Measurements from ENCODE around the gene SLC12A9. TPM values are rescaled to one million over a fixed set of nuclear protein-coding genes. Genes with fewer than 3 reads are reported as not detected.

SLC12A9 gene
- total RNA-seq, 1 donor from 2014 or later: 39.1 TPM

DNA sequence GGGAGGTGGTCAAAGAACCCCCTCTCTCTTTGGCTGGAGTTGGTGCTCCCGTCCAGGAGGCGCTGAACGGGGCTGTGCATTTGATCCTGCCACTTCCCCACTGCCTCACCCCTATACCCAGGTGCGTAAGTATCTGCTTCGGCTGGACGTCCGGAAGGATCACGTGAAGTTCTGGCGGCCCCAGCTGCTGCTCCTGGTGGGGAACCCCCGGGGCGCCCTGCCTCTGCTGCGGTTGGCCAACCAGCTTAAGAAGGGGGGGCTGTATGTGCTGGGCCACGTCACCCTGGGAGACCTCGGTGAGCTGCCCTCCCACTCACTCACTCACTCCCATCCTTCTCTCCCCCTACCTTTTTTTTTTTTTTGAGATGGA, 9.1 kb downstream of the SLC12A9 start:
- Mint-ChIP-seq H3K9me3 (no peaks in the 10 kb centered on the region), H3K4me3 (no peak overlapping the region), H3K4me1 (peaks cover 8% of the 10 kb centered on the region), H3K36me3 (peaks cover 19% of the 10 kb centered on the region), H3K27ac (no peak overlapping the region), H3K27me3 (ENCODE audit: low read depth) (no peaks in the 10 kb centered on the region)
- TF ChIP-seq, protein P1, sequence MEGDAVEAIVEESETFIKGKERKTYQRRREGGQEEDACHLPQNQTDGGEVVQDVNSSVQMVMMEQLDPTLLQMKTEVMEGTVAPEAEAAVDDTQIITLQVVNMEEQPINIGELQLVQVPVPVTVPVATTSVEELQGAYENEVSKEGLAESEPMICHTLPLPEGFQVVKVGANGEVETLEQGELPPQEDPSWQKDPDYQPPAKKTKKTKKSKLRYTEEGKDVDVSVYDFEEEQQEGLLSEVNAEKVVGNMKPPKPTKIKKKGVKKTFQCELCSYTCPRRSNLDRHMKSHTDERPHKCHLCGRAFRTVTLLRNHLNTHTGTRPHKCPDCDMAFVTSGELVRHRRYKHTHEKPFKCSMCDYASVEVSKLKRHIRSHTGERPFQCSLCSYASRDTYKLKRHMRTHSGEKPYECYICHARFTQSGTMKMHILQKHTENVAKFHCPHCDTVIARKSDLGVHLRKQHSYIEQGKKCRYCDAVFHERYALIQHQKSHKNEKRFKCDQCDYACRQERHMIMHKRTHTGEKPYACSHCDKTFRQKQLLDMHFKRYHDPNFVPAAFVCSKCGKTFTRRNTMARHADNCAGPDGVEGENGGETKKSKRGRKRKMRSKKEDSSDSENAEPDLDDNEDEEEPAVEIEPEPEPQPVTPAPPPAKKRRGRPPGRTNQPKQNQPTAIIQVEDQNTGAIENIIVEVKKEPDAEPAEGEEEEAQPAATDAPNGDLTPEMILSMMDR (IDR thresholded peaks at IDR 0.05; ENCODE audit: unreplicated experiment): no peak
- no peak for DNase-seq (ENCODE audit: low spot score in 2 of 2, unreplicated experiment in 2 of 2)

GRCh38 chr7:100863406-100863950, 11.0 kb downstream of the SLC12A9 start:
- Mint-ChIP-seq H3K4me3 (no peak overlapping the region), H3K36me3 (peaks cover 17% of the 10 kb centered on the region), H3K4me1 (peaks cover 10% of the 10 kb centered on the region), H3K27ac (no peak overlapping the region), H3K9me3 (no peaks in the 10 kb centered on the region), H3K27me3 (ENCODE audit: low read depth) (no peaks in the 10 kb centered on the region)
- TF ChIP-seq, protein P1 (IDR thresholded peaks at IDR 0.05; ENCODE audit: unreplicated experiment): no peak
- no peak for DNase-seq (ENCODE audit: low spot score in 2 of 2, unreplicated experiment in 2 of 2)

DNA sequence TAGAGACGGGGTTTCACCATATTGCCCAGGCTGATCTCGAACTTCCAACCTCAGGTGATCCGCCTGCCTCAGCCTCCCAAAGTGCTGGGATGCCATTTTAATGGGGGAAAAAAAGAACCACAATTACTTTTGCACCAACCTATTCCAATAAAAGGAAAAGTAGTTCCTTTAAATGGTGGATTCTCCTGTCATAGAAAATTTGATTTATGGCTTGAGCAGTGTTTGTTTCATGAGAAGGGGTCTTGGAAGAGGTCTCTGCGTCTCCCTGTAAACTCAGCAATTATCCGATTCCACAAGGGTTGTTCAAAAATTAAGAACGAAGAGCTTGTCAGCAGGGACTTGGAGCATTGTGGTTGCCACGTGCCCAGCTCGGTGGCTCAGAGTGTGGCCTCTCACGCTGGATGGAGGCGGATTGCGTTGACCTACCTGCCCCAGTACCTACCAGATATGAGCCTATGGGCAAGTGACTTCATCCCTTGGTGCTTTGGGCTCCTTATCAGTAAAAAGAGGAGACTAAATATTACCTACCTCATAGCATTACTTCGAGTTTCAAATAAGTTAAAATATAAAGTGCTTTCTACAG, 11.8 kb downstream of the SLC12A9 start:
- peaks cover 12% of the 10 kb centered on the region for H3K4me1 Mint-ChIP-seq
- no peaks in the 10 kb centered on the region for H3K27me3 Mint-ChIP-seq (ENCODE audit: low read depth)
- peaks cover 17% of the 10 kb centered on the region for H3K36me3 Mint-ChIP-seq
- TF ChIP-seq, protein P1 (IDR thresholded peaks at IDR 0.05; ENCODE audit: unreplicated experiment): no peak
- no peaks in the 10 kb centered on the region for H3K9me3 Mint-ChIP-seq
- DNase-seq (ENCODE audit: low spot score in 2 of 2, unreplicated experiment in 2 of 2): no peak
- peak overlapping the region; percentile 43 for H3K27ac Mint-ChIP-seq
- H3K4me3 Mint-ChIP-seq: no peak overlapping the region

- Mint-ChIP-seq H3K27ac (peak overlapping the region; percentile 56), H3K36me3 (peaks cover 12% of the 10 kb centered on the region), H3K4me3 (peak overlapping the region; percentile 24), H3K9me3 (no peaks in the 10 kb centered on the region), H3K4me1 (peaks cover 12% of the 10 kb centered on the region), H3K27me3 (ENCODE audit: low read depth) (no peaks in the 10 kb centered on the region)
- TF ChIP-seq, protein P1 (IDR thresholded peaks at IDR 0.05; ENCODE audit: unreplicated experiment): no peak
- no peak for DNase-seq (ENCODE audit: low spot score in 2 of 2, unreplicated experiment in 2 of 2)
Measured at GRCh38 chr7:100865372-100865911, 12.9 kb downstream of the SLC12A9 start.

DNA sequence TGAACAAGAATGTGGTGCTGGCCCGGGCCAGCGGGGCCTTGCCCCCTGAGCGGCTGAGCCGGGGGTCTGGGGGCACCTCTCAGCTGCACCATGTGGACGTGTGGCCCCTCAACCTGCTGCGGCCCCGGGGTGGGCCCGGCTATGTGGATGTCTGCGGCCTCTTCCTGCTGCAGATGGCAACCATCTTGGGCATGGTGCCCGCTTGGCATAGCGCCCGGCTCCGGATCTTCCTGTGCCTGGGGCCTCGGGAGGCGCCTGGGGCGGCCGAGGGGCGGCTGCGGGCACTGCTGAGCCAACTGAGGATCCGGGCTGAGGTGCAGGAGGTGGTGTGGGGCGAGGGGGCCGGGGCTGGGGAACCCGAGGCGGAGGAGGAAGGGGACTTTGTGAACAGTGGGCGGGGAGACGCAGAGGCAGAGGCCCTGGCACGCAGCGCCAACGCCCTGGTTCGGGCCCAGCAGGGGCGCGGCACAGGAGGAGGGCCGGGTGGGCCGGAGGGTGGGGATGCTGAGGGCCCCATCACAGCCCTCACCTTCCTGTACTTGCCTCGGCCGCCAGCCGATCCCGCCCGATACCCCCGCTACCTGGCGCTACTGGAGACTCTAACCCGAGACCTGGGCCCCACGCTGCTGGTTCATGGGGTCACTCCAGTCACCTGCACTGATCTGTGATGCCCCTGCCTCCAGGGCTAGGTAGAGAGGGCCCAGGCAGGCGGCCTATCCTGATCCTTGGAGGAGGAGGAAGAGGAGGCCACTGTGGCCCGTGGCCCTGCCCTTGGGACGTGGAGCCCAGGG, 13.6 kb downstream of the SLC12A9 start:
- TF ChIP-seq, protein P1 (IDR thresholded peaks at IDR 0.05; ENCODE audit: unreplicated experiment): no peak
- Mint-ChIP-seq H3K27me3 (ENCODE audit: low read depth) (no peaks in the 10 kb centered on the region), H3K4me3 (peak overlapping the region; percentile 95), H3K27ac (peak overlapping the region; percentile 99), H3K4me1 (peaks cover 12% of the 10 kb centered on the region), H3K9me3 (no peaks in the 10 kb centered on the region), H3K36me3 (peaks cover 10% of the 10 kb centered on the region)
- no peak for DNase-seq (ENCODE audit: low spot score in 2 of 2, unreplicated experiment in 2 of 2)

All from mesothelial cell of epicardium (in vitro differentiated cells).